HG02885 (cell line): Measurements from ENCODE around the gene ARL5C.
"Not testable (repeated sequence)": the region's sequence is repeated elsewhere in the genome, so short reads cannot be mapped to it uniquely, and the experiment has no call there.

Experiments used
- ATAC-seq: cut with Tn5 transposase; IDR thresholded peaks from one replicate; pipeline ENCODE4 v1.9.1; 2021; ENCODE audit warnings: mild to moderate bottlenecking; ENCODE audit not compliant: unreplicated experiment, poor library complexity

Gene ARL5C

GRCh38 chr17:39145143-39145542 lies 20.8 kb downstream of the ARL5C start:
- ATAC-seq: no peak

- no peak for ATAC-seq
Observed at GRCh38 chr17:39144416-39144840, 21.5 kb downstream of the ARL5C start.

GRCh38 chr17:39143552-39144093 lies 22.3 kb downstream of the ARL5C start:
- no peak for ATAC-seq

- no peak for ATAC-seq
Observed at GRCh38 chr17:39141915-39142664, 23.9 kb downstream of the ARL5C start.

GRCh38 chr17:39141294-39141693 lies 24.7 kb downstream of the ARL5C start:
- no peak for ATAC-seq

- ATAC-seq: no peak
Observed at GRCh38 chr17:39139561-39139960, 26.4 kb downstream of the ARL5C start.

- no peak for ATAC-seq
Observed at GRCh38 chr17:39139161-39139511, 26.8 kb downstream of the ARL5C start.

- ATAC-seq: no peak
Observed at GRCh38 chr17:39138431-39139160, 27.4 kb downstream of the ARL5C start.

GRCh38 chr17:39134878-39135277 lies 31.1 kb downstream of the ARL5C start:
- ATAC-seq: no peak

GRCh38 chr17:39132192-39132610 lies 33.8 kb downstream of the ARL5C start:
- no peak for ATAC-seq

- no peak for ATAC-seq
Observed at GRCh38 chr17:39131616-39132015, 34.3 kb downstream of the ARL5C start.

GRCh38 chr17:39130205-39130604 lies 35.8 kb downstream of the ARL5C start:
- no peak for ATAC-seq

GRCh38 chr17:39129544-39129943 lies 36.4 kb downstream of the ARL5C start:
- ATAC-seq: not testable (repeated sequence)

GRCh38 chr17:39126436-39126835 lies 39.5 kb downstream of the ARL5C start:
- no peak for ATAC-seq

GRCh38 chr17:39125143-39125875 lies 40.7 kb downstream of the ARL5C start:
- ATAC-seq: no peak

- no peak for ATAC-seq
Observed at GRCh38 chr17:39123627-39124026, 42.3 kb downstream of the ARL5C start.

- ATAC-seq: no peak
Observed at GRCh38 chr17:39122991-39123390, 43.0 kb downstream of the ARL5C start.

GRCh38 chr17:39121919-39122318 lies 44.0 kb downstream of the ARL5C start:
- not testable (repeated sequence) for ATAC-seq

GRCh38 chr17:39118674-39119419 lies 47.1 kb downstream of the ARL5C start:
- ATAC-seq: no peak

- ATAC-seq: no peak
Observed at GRCh38 chr17:39116224-39116623, 49.7 kb downstream of the ARL5C start.
